ENCODE data around the gene PDZD2. TPM values are rescaled to one million over a fixed set of nuclear protein-coding genes. Genes with fewer than 3 reads are reported as not detected.
"Not testable (repeated sequence)": the region's sequence is repeated elsewhere in the genome, so short reads cannot be mapped to it uniquely, and the experiment has no call there.

Gene PDZD2
- polyA plus RNA-seq, 3 donors = 16.9 to 20.2 (median 18.3) TPM

DNA sequence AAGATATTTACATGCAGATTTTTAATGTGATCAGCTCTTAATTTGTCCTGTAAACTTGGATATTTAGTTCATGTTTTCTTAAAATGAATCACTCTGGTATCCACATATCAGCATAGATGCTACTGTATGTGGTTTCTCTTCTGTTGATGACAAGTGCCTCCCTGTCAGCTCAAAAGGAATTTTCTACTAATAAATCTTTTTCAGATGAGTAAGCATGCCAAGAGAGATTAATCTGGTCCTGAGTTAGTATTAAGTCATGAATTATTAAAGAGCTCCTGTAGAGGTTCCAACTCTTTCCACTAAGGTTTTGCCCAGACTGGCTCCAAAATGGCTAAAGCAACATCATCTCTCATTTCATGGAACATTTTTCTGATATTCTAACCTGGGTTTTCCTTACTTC, 406.0 kb downstream of the PDZD2 start:
- DNase-seq (ENCODE audit: low read depth in 3 of 3, low spot score in 2 of 3) = no peak

DNA sequence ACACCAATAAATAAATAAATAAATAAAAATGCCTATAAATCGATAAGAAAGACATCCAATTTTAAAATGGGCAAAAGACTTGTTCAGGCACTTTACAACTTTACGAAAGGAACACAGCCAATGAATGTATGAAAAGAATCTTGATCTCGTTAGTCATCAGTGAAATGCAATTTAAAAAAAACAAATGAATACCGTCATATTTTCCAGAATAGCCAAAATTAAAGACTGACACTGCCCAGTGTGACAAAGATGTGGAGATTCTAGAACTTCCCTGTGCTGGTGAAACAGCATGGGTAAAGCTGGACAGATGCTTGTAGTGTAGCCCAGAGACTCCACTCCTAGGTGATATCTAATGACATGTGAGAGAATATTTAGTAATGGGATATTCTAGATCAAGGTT, 408.1 kb downstream of the PDZD2 start:
- no peak for DNase-seq (ENCODE audit: low read depth in 3 of 3, low spot score in 2 of 3)

- DNase-seq (ENCODE audit: low read depth in 3 of 3, low spot score in 2 of 3) = no peak
These were observed 412.9 kb downstream of the PDZD2 start for GRCh38 chr5:32051796-32052195.

- DNase-seq (ENCODE audit: low read depth in 3 of 3, low spot score in 2 of 3) = no peak
These were observed 417.2 kb downstream of the PDZD2 start for GRCh38 chr5:32055891-32056866.

- no peak for DNase-seq (ENCODE audit: low read depth in 3 of 3, low spot score in 2 of 3)
These were observed 418.5 kb downstream of the PDZD2 start for GRCh38 chr5:32057187-32058096.

DNA sequence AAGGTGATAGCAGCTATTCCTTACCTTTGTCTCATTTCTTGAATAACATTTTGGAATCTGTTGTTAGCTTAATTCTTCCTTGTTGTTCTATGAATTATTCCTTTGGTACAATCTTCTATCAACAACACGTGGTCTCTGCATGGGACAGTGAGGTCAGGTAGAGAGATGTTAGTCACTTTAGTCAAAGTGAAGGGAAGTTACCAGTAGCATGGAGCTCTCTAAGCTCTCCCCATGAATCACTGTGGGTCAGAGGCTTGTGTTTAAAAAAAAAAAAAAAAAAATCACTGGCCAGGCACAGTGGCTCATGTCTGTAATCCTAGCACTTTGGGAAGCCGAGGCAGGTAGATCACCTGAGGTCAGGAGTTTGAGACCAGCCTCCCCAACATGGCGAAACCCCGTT, 419.2 kb downstream of the PDZD2 start:
- DNase-seq (ENCODE audit: low read depth in 3 of 3, low spot score in 2 of 3) = no peak

DNA sequence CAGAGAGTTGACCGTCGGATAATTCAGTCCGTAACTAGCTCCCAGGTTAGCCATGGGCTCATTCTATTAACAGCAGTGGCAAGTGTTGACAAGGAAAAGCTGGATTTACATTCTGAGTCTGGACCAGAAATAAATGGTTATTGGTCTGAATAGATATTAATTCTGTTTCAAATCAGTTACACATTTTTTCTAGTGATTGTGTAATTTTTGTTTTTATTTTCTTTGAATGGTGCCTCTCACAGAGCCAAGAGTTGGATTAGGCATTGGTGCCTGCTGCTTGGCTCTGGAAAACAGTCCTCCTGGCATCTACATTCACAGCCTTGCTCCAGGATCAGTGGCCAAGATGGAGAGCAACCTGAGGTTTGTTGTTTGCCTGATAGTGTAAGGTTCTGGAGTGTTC, 420.1 kb downstream of the PDZD2 start:
- DNase-seq (ENCODE audit: low read depth in 3 of 3, low spot score in 2 of 3) = no peak

DNA sequence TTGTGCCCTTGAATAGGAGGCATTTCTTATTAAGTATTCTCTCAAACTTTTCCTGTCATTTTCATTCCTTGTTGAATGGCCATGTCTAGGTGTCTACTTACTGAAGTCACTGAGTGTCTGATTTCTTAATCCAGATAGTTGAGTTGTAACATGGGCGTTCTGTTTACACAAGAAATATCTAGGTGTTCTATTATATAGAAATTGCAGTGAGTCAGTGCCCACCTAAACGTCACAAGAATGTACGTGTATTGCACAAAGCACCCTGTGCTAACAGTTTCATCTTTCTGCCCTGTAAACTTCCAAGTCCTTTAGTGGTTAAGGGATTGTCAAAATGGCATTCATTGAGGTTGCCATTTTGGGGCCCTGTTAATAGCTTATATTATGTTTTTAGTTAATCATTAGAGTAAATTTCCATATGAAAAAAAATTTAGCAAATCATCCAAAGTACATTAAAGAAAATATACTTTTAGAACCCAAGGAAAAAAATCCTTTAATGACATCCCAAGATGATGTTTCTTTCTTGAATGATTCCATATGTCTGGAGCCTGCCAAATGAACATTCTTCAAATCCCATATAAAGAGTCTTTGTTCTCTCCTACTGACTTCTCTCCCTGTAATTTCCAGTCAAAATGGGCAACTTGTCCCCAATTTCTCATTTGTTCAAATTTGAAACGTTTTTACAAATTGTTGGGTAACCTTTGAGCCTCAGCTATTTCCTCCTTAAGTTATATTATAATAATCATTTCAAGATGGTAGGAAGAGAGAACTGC, 421.0 kb downstream of the PDZD2 start:
- no peak for DNase-seq (ENCODE audit: low read depth in 3 of 3, low spot score in 2 of 3)

GRCh38 chr5:32061236-32061635, 422.3 kb downstream of the PDZD2 start:
- DNase-seq (ENCODE audit: low read depth in 3 of 3, low spot score in 2 of 3) = no peak

GRCh38 chr5:32066448-32066847, 427.5 kb downstream of the PDZD2 start:
- no peak for DNase-seq (ENCODE audit: low read depth in 3 of 3, low spot score in 2 of 3)

GRCh38 chr5:32067774-32068470, 429.0 kb downstream of the PDZD2 start:
- DNase-seq (ENCODE audit: low read depth in 3 of 3, low spot score in 2 of 3) = no peak

DNA sequence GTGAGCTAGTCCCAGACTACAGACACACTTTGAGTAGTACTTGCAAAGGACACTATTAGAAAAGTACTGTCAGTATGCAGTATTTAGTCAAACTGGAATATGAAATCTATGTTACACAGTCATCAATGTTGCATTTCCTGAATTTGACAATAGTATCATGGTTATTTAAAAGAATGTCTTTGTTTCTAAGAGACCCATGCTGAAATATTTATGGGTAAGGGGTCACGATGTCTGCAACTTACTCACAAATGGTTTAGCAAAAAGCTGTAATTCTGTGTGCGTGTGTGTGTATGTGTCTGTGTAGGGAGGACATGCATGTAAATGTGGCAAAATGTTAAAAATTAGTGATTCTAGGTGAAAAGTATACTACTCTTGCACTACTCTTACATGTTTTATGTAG, 429.6 kb downstream of the PDZD2 start:
- DNase-seq (ENCODE audit: low read depth in 3 of 3, low spot score in 2 of 3) = no peak

- no peak for DNase-seq (ENCODE audit: low read depth in 3 of 3, low spot score in 2 of 3)
These were observed 430.5 kb downstream of the PDZD2 start for GRCh38 chr5:32069396-32069795.

GRCh38 chr5:32071351-32071944, 432.5 kb downstream of the PDZD2 start:
- DNase-seq (ENCODE audit: low read depth in 3 of 3, low spot score in 2 of 3) = no peak

DNA sequence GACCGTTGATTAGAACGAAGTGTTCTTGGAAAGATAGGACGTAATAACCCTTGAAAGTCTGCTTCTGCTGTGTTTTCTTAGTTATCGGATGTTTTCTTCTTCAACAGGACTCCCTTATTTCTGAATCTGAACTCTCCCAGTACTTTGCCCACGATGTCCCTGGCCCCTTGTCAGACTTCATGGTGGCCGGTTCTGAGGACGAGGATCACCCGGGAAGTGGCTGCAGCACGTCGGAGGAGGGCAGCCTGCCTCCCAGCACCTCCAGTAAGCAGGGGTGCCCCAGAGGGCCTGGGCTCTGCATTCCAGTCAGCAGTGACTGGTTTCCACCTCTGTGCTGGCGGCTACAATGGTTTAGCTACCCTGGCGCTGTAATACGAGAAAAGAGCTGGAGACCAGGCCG, 433.1 kb downstream of the PDZD2 start:
- no peak for DNase-seq (ENCODE audit: low read depth in 3 of 3, low spot score in 2 of 3)

DNA sequence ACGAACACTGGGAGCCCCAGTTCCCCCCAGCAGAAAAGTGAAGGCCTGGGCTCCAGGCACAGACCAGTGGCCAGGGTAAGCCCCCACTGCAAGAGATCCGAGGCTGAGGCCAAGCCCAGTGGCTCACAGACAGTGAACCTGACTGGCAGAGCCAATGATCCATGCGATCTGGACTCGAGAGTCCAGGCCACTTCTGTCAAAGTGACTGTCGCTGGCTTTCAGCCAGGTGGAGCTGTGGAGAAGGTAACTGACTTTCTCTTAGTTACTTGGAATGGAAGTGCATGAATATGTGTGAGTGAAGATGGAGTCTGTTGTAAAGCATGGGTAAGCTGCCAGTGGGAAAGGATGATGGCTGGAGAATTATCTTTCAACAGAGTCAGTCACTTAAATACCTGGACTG, 435.5 kb downstream of the PDZD2 start:
- peak in 1 of 3 donors; percentile 61 for DNase-seq (ENCODE audit: low read depth in 3 of 3, low spot score in 2 of 3)

GRCh38 chr5:32076699-32077695, 438.1 kb downstream of the PDZD2 start:
- no peak for DNase-seq (ENCODE audit: low read depth in 3 of 3, low spot score in 2 of 3)

DNA sequence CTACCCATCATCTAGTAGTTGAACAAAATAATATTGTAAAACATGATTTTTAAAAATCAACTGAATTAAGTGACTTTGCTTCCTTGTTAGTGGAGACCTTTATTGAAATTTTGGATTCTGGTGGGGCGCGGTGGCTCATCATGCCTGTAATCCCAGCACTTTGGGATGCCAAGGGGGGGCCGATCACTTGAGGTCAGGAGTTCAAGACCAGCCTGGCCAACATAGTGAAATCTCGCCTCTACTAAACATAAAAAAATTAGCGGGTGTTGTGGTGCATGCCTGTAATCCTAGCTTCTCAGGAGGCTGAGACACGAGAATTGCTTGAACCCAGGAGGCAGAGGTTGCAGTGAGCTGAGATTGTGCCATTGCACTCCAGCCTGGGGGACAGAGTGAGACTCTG, 439.9 kb downstream of the PDZD2 start:
- DNase-seq (ENCODE audit: low read depth in 3 of 3, low spot score in 2 of 3) = not testable (repeated sequence)

Data from right renal cortex interstitium (tissue), 3 donors.